HG02852 (cell line): ENCODE measurements around the gene STAT5B.
"Not testable (repeated sequence)": the region's sequence is repeated elsewhere in the genome, so short reads cannot be mapped to it uniquely, and the experiment has no call there.

Source experiments
- ATAC-seq: cut with Tn5 transposase; IDR thresholded peaks from one replicate; pipeline ENCODE4 v1.9.1; 2021; ENCODE audit warnings: mild to moderate bottlenecking, moderate library complexity; ENCODE audit not compliant: unreplicated experiment

Gene STAT5B

DNA sequence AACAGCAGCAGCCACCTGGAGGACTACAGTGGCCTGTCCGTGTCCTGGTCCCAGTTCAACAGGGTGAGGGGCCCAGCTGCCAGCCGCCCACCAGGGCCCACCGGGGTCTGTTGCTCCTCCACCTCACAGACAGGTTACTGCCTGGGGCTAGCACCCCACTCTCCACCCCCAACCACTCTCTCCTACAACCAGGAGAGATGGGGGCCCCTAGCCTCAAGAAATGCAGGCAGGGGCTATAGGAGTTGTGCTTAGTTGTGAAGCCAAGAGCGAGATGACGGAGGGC, 30.1 kb upstream of the STAT5B start:
- no peak for ATAC-seq

DNA sequence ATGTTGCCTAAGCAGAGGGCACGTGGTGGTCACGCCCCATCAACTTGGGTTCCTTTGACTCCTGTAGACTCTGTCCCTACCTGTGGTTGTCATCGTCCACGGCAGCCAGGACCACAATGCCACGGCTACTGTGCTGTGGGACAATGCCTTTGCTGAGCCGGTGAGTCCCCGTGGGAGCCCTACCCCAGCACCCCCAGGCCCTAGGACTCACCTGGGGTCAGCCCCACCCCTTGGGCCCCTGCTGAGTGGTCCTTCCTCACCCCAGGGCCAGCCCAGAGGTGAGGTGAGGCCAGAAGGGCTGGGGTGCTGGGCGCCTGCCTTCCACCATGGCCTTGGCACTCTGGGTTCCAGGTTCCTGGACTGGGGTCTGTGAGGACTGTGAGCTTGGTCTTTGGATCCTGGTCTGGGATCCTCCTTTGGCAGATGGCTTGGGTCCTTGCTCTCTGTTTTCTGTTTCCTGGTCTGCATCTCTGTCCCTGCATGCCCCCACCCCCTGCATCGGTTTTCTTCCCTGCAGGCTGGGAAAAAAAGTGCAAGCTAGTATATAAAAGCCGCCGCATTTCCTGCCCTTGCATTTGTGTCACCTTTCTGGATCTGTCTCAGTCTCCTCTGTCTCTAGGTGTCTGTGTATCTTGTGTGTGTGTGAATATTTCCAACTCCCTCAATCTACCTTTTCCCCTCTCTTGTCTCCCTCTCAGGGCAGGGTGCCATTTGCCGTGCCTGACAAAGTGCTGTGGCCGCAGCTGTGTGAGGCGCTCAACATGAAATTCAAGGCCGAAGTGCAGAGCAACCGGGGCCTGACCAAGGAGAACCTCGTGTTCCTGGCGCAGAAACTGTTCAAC, 29.6 kb upstream of the STAT5B start:
- no peak for ATAC-seq

DNA sequence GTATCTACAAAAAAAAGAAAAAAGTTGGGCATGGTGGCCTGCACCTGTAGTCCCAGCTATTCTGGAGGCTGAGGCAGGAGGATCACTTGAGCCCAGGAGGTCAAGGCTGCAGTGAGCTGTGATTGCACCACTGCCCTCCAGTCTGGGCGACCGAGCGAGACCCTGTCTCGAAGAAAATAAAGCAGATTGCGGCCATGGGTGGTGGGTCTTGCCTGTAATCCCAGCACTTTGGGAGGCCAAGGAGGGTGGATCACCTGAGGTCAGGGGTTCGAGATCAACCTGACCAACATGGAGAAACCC, 28.8 kb upstream of the STAT5B start:
- ATAC-seq = not testable (repeated sequence)

DNA sequence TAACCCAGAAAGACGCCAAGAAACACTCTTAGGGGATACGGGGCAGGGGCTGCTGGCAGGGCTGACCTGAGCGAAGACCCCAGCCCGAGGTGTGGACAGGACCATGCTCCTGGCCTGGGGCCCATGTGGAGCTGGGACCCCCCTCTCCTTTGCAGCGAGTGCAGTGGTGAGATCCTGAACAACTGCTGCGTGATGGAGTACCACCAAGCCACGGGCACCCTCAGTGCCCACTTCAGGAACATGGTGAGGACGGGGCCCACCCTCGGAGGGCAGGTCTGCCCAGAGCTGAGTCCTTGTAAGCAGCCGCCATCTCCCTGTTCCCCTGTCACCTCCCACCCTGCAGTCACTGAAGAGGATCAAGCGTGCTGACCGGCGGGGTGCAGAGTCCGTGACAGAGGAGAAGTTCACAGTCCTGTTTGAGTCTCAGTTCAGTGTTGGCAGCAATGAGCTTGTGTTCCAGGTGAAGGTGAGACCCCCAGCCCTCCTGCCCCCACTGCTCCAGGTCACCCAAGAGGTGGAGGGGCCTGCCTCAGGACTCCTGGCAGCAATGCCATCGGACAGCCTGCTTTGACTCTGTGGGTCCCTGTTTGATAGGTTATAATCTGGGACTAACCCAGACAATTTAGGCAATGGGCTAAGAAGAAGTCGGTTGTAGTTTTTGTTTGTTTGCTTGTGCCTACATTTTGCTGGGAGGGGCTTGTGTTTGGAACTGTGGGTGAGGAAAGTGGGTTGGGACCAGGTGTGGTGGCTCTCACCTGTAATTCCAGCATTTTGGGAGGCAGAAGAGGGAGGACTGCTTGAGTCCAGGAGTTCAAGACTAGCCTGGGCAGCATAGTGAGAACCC, 28.2 kb upstream of the STAT5B start:
- ATAC-seq = no peak

DNA sequence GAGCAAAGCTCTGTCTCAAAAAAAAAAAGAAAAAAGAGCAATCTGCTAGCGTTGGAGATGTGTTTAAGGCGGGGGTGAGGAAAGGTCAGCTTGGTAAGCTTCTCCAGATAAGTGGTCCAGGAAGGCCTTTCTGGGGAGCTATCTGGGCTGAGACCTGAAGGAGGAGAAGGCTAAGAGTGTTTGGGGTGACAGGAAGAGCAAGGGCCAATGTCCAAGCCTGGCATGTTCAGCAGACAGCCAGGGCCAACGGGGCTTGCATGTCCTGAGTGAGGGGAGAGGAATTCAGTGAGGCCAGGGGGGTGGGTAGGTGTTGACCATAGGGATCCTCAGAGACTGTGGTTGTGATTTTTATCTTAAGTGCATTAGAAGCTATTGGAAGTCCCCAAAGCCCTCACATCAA, 27.5 kb upstream of the STAT5B start:
- no peak for ATAC-seq

DNA sequence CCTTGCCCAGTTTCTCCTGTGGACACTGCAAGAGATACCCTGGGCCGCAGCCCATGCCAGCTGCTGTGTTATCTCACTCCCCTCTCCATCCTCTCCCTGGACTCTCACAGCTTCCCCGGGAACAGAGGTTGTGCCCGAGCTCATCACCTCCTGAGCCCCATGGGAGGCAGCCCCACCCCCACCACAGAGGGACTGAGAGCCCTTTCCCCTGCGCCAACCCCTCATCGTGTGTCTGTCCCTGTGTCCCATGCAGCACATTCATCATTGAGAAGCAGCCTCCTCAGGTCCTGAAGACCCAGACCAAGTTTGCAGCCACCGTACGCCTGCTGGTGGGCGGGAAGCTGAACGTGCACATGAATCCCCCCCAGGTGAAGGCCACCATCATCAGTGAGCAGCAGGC, 24.8 kb upstream of the STAT5B start:
- no peak for ATAC-seq

DNA sequence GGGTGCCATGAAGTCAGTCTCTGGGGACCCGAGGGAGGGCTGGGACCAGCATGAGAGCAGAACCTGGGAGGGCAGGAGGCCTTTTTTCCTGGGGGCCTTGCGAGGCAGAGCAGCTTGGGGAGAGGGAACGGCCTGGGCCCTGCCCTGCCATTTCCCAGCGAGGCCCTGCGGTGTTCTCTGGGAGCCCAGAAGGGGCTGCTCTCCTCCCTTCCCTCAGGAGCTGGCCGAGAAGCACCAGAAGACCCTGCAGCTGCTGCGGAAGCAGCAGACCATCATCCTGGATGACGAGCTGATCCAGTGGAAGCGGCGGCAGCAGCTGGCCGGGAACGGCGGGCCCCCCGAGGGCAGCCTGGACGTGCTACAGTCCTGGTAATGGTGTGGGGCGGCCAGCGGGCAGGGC, 23.7 kb upstream of the STAT5B start:
- ATAC-seq = not testable (repeated sequence)

DNA sequence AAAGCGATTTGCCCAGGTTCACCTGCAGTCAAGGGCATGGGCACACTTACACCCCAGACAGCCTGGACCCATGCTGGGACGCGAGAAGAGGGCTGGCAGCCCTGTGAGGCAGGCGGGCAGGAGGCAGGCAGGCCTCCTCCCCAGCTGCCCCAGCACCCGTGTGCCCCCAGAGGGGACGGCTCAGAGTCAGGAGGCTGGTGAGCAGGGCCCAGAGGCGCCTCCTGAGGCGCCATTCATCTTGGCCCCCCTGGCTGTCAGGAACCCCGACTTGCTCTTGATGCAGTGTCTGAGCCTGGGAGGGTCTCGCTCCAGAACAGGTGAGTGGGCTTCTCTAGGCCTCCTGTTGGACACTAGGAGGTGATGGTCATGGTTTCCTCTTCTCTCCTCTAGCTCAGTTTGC, 23.2 kb upstream of the STAT5B start:
- ATAC-seq = not testable (repeated sequence)

DNA sequence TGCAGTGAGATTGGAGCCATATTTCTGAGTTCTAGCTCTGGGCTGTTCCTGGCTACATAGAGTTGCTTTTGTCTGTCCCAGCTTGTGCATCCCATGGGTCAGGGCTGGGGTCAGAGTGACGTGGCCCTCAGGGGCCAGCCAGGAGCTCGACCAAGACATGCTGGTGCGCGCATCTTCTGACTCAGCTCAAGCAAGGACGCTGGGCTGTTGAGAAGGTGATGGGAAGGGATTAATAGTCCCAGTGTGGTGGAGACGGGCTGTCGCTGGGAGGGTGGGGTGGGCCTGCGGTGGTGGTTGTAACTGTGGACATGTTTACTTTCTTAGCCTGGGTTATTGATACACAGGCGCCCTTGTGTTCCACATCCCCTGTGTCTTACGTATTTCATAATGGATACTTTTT, 21.6 kb upstream of the STAT5B start:
- not testable (repeated sequence) for ATAC-seq

DNA sequence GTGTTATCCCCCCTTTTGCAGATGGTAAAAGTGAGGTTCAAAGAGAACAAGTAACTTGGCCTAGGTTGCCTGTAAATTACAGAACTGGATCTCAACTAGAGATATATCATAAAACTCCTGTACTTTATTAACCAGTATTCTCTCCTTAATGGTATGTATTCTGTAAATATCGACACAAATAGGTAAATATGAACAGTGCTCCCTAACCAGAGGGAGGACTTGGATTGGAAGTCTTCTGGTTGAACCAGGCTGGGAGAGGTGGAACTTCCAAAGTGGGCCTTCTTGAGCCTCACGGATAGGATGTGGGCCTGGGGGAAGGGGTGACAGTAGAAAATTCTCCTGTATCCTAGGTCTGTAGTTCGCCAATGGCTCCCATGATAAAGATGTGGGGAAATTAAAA, 19.8 kb upstream of the STAT5B start:
- ATAC-seq = no peak

DNA sequence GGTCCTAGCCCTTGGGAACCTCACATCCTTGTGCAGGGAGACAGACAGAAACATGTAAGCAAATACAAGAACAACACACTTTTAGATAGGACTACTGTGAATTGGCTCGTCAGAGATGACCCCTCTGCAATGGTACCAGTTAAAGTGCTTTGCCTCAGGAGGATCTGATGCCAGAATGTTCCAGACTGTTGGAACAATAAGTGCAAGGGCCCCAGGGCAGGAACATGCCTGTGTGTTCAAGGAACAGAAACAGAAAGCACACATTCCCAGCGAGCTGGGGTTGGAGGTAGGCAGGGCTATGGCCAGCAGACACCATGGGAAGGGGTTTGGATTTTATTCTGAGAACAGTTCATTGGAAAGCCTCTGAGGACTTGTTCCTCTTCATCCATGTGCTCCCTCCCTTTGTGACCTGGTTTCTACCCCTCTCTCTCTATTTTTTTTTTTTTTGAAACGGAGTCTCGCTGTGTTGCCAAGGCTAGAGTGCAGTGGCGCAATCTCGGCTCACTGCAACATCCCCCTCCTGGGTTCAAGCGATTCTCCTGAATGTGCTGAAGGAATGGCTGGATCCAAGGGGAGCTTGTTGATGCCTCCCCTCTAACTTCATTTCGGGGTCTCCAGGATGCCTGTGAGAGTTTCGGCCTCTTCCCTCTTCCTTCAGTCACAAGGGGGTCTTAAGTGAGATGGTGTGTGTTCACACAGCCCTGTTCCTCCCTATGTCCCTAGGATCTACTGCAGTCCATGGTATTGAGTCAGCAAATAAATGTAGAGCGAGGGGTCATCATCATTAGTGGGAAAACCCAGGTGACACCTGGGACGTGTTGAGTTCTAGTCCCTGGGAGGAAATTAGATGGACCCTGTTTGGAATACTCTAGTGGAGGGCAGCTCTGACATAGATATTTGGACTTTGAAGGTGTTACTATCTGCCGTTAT, 18.5 kb upstream of the STAT5B start:
- ATAC-seq = no peak

DNA sequence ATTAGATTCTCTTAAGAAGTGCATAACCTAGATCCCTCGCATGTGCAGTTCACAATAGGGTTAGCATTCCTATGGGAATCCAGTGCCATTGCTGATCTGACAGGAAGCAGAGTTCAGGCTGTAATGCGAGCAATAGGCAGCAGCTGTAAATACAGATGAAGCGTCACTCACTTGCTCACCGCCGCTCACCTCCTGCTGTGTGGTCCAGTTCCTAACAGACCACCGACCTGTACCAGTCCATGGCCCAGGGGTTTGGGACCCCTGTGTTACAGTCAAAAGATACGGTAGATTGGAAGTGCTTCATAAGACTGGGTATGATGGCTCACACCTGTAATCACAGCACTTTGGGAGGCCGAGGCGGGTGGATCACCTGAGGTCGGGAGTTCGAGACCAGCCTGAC, 14.9 kb upstream of the STAT5B start:
- ATAC-seq = no peak

DNA sequence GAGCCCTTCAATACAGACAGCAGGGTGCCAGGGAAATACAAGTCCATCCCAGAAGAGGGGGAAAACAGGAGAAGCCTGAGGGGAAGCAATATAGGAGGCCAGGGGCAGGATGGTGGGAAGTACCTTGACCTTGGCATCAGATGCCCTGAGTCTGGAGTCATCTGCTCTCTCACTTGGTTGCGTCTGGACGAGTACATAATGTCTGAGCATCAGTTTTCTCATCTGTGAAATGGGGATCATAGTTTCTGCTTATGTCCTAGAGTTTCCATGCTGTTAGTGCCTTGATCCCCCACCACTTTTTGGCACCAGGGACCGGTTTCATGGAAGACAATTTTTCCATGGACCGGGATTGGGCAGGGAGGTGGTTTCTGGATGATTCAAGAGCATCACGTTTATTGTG, 14.4 kb upstream of the STAT5B start:
- no peak for ATAC-seq

DNA sequence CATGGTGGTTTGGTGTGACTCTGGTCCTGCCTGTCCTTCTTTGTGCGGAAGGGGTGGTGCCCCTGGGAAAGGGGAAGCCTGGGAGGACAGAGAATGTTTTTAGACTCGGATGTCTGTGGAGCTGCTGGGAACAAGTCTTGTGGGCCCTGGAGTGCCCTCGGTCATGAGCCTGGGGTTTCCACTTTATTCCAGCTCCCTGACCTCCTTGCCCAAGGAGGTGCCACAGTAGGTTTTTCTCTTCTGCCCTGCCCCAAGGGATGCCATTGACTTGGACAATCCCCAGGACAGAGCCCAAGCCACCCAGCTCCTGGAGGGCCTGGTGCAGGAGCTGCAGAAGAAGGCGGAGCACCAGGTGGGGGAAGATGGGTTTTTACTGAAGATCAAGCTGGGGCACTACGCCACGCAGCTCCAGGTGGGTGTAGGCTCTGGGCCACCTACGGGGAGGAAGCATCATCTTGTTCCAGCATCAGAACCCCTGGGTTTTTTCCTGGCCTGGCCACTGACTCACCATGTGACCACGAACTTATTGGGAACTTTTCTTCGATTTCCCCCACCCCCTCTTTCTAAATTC, 13.5 kb upstream of the STAT5B start:
- no peak for ATAC-seq

DNA sequence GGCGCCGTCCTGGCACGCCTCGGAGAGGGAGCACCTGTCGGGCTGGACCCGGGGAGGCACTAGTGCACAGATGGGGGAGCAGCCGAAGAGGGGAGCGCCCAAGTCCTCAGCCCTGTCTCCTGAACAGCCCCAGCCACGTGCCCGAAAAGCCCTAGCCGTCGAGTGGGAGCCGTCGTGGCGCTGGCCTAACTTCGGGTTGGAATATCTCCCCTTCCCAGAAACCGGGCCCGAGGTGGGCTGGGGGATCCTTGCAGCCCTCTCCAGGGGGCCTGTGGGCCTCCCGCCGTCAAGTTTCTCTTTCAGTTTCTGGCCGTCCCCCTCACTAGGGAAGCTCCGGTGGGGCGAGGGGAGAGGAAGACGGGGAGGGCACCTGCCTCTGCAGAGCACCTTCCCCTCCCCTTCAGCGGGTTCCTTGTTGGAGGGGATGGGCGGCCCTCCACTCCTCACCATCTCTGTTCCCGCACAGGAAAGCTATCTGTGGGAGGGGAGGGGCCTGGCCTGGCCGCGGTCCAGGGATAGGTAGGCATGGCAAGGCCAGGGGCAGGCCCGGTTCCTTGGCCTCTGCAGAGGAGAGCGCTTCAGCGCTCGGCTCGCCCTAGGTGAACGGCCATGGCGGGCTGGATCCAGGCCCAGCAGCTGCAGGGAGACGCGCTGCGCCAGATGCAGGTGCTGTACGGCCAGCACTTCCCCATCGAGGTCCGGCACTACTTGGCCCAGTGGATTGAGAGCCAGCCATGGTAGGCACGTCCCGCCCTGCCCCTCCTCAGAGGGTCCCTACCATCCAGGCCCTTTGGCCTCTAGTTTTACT, 12.8 kb upstream of the STAT5B start:
- no peak for ATAC-seq

DNA sequence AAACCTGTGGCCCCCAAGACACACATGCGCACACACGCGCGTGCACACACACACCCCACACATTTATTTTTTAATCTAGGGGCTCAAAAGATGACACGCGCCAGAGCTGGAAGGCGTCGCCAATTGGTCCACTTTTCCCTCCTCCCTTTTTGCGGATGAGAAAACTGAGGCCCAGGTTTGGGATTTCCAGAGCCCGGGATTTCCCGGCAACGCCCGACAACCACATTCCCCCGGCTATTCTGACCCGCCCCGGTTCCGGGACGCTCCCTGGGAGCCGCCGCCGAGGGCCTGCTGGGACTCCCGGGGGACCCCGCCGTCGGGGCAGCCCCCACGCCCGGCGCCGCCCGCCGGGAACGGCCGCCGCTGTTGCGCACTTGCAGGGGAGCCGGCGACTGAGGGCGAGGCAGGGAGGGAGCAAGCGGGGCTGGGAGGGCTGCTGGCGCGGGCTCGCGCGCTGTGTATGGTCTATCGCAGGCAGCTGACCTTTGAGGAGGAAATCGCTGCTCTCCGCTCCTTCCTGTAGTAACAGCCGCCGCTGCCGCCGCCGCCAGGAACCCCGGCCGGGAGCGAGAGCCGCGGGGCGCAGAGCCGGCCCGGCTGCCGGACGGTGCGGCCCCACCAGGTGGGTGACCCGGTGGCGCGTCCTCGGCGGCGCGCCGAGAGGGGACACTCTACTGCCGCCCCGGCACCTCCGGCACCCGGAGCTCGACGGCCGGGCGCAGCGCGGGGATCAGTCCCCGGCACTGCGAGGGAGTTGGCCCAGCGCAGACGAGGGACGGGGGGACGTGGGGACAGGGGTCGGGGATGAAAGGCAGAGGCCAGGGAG, 12.0 kb upstream of the STAT5B start, which contains the start of gene STAT5A:
TSS of gene STAT5A (plus strand) at position 522 of the 826 bp plus-strand sequence. CDS start 914 bp downstream, outside the sequence.
- ATAC-seq = no peak

DNA sequence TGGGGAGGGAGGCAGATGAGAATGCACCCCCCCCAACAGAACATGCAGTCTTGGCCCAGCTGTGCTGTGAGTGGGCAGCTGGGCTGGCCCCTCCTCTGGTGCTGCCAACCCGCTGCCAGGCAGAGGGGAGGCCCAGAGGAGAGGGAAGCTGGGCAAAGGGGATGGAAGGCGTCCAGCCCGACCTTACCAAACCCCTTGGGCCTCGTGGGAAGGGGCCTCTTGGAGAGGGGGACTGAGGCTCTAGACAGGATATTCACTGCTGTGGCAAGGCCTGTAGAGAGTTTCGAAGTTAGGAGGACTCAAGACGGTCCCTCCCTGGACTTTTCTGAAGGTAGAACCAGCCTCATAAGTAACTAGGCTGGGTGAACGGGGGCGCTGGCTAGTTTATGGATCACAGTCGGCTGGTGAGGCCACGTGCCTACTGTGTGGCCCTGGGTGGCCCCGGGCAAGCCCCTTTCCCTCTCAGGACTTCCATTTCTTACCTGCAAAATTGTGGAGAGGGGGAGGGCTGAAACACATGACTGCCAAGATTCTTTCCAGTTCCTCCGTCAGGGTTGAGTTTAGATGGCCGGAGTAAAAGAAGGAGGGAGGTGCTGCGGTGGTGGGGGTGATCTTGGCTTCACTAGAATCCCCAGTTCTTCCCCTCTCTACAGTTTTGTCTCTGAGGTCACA, 11.2 kb upstream of the STAT5B start:
- no peak for ATAC-seq

DNA sequence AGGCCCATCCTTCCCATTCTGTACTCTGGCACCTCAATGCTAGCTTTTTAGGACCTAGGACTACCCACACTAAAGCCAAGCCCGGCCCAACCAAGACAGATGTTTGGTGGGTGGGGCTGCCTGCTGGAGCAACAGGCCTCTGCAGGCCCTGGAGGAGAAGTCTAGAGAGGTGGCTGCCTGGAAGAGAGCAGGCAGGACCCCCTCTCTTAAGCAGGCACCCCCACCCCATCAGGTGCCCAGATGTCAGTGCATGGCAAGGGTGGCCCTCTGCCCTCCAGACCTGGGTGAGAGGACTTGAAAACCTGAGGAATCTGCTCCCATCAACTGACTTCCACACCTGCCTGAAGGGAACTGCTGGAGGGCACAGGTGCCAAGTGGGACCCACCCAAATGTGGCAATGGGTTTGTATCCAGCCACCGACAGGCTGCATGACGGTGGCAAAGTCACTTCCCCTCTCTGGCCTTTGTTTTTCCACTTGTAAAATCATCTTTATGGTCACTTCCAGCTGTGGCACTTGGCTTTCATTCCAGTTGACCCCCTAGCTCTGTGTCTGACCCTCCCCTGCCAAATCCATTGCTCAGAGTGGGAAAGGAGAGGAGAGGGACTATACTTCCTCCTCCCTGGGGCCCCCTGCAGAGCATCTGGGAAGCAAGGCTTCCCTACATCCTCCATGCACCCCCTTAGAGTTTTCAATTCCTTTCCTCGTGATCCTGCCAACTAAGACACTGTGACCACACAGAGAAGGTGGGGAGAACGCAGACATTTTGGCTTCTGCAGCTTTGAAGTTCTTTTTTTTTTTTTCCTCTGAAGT, 10.4 kb upstream of the STAT5B start:
- ATAC-seq = no peak
